ENCODE measurements around the gene DGKZ. TPM values are rescaled to one million over a fixed set of nuclear protein-coding genes. Genes with fewer than 3 reads are reported as not detected.

Gene DGKZ
- total and polyA plus RNA-seq, 2 experiments from 2014 or later, result 45.1 to 170 TPM

DNA sequence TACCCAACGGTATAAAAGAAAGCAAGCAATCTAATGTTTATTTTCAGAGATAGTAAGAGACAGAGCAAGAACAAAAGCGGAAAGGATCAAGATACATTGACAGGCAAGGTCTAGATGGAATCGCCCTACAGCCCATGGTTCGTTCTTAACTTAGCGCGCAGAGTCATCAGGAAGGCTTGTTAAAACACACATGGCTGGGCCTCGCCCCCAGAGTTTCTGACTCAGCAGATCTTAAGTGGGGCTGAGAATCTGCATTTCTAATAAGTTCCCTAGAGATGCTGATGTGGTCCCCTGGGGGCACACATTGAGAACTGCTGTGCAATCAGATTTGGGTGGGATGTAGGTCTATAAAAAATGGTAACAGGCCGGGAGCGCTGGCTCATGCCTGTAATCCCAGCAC, 80.1 kb downstream of the DGKZ start:
- TF ChIP-seq, protein P1, sequence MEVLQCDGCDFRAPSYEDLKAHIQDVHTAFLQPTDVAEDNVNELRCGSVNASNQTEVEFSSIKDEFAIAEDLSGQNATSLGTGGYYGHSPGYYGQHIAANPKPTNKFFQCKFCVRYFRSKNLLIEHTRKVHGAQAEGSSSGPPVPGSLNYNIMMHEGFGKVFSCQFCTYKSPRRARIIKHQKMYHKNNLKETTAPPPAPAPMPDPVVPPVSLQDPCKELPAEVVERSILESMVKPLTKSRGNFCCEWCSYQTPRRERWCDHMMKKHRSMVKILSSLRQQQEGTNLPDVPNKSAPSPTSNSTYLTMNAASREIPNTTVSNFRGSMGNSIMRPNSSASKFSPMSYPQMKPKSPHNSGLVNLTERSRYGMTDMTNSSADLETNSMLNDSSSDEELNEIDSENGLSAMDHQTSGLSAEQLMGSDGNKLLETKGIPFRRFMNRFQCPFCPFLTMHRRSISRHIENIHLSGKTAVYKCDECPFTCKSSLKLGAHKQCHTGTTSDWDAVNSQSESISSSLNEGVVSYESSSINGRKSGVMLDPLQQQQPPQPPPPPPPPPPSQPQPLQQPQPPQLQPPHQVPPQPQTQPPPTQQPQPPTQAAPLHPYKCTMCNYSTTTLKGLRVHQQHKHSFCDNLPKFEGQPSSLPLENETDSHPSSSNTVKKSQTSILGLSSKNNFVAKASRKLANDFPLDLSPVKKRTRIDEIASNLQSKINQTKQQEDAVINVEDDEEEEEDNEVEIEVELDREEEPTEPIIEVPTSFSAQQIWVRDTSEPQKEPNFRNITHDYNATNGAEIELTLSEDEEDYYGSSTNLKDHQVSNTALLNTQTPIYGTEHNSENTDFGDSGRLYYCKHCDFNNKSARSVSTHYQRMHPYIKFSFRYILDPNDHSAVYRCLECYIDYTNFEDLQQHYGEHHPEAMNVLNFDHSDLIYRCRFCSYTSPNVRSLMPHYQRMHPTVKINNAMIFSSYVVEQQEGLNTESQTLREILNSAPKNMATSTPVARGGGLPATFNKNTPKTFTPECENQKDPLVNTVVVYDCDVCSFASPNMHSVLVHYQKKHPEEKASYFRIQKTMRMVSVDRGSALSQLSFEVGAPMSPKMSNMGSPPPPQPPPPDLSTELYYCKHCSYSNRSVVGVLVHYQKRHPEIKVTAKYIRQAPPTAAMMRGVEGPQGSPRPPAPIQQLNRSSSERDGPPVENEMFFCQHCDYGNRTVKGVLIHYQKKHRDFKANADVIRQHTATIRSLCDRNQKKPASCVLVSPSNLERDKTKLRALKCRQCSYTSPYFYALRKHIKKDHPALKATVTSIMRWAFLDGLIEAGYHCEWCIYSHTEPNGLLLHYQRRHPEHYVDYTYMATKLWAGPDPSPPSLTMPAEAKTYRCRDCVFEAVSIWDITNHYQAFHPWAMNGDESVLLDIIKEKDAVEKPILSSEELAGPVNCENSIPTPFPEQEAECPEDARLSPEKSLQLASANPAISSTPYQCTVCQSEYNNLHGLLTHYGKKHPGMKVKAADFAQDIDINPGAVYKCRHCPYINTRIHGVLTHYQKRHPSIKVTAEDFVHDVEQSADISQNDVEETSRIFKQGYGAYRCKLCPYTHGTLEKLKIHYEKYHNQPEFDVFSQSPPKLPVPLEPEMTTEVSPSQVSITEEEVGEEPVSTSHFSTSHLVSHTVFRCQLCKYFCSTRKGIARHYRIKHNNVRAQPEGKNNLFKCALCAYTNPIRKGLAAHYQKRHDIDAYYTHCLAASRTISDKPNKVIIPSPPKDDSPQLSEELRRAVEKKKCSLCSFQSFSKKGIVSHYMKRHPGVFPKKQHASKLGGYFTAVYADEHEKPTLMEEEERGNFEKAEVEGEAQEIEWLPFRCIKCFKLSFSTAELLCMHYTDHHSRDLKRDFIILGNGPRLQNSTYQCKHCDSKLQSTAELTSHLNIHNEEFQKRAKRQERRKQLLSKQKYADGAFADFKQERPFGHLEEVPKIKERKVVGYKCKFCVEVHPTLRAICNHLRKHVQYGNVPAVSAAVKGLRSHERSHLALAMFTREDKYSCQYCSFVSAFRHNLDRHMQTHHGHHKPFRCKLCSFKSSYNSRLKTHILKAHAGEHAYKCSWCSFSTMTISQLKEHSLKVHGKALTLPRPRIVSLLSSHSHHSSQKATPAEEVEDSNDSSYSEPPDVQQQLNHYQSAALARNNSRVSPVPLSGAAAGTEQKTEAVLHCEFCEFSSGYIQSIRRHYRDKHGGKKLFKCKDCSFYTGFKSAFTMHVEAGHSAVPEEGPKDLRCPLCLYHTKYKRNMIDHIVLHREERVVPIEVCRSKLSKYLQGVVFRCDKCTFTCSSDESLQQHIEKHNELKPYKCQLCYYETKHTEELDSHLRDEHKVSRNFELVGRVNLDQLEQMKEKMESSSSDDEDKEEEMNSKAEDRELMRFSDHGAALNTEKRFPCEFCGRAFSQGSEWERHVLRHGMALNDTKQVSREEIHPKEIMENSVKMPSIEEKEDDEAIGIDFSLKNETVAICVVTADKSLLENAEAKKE (CRISPR knock-in tag; IDR thresholded peaks at IDR 0.05), result no peak
- TF ChIP-seq NANOG (IDR thresholded peaks at IDR 0.05; ENCODE audit: borderline replicate concordance), result no peak; the same call in 1 of the 2 replicates
- TF ChIP-seq STAT1 (IDR thresholded peaks at IDR 0.05; ENCODE audit: unreplicated experiment), result no peak
- TF ChIP-seq, protein P2, sequence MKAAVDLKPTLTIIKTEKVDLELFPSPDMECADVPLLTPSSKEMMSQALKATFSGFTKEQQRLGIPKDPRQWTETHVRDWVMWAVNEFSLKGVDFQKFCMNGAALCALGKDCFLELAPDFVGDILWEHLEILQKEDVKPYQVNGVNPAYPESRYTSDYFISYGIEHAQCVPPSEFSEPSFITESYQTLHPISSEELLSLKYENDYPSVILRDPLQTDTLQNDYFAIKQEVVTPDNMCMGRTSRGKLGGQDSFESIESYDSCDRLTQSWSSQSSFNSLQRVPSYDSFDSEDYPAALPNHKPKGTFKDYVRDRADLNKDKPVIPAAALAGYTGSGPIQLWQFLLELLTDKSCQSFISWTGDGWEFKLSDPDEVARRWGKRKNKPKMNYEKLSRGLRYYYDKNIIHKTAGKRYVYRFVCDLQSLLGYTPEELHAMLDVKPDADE (IDR thresholded peaks at IDR 0.05), result no peak
- no peak for TF ChIP-seq EZH2phosphoT487 (IDR thresholded peaks at IDR 0.05; ENCODE audit: unreplicated experiment)
- TF ChIP-seq JUNB (IDR thresholded peaks at IDR 0.05; ENCODE audit: unreplicated experiment), result no peak
- TF ChIP-seq EZH2 (IDR thresholded peaks at IDR 0.05; ENCODE audit: low read depth, unreplicated experiment), result no peak
- TF ChIP-seq, protein P3, sequence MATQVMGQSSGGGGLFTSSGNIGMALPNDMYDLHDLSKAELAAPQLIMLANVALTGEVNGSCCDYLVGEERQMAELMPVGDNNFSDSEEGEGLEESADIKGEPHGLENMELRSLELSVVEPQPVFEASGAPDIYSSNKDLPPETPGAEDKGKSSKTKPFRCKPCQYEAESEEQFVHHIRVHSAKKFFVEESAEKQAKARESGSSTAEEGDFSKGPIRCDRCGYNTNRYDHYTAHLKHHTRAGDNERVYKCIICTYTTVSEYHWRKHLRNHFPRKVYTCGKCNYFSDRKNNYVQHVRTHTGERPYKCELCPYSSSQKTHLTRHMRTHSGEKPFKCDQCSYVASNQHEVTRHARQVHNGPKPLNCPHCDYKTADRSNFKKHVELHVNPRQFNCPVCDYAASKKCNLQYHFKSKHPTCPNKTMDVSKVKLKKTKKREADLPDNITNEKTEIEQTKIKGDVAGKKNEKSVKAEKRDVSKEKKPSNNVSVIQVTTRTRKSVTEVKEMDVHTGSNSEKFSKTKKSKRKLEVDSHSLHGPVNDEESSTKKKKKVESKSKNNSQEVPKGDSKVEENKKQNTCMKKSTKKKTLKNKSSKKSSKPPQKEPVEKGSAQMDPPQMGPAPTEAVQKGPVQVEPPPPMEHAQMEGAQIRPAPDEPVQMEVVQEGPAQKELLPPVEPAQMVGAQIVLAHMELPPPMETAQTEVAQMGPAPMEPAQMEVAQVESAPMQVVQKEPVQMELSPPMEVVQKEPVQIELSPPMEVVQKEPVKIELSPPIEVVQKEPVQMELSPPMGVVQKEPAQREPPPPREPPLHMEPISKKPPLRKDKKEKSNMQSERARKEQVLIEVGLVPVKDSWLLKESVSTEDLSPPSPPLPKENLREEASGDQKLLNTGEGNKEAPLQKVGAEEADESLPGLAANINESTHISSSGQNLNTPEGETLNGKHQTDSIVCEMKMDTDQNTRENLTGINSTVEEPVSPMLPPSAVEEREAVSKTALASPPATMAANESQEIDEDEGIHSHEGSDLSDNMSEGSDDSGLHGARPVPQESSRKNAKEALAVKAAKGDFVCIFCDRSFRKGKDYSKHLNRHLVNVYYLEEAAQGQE (IDR thresholded peaks at IDR 0.05; ENCODE audit: unreplicated experiment), result no peak
- TF ChIP-seq ZNF114 (CRISPR knock-in tag; IDR thresholded peaks at IDR 0.05), result no peak
- no peak for TF ChIP-seq ZNF331 (CRISPR knock-in tag; IDR thresholded peaks at IDR 0.05; ENCODE audit: low read depth)
- TF ChIP-seq CREB1 (CRISPR knock-in tag; IDR thresholded peaks at IDR 0.05; ENCODE audit: low read depth), result no peak
- no peak for TF ChIP-seq POLR2AphosphoS5 (IDR thresholded peaks at IDR 0.05; ENCODE audit: low read depth)
- TF ChIP-seq, protein P4, sequence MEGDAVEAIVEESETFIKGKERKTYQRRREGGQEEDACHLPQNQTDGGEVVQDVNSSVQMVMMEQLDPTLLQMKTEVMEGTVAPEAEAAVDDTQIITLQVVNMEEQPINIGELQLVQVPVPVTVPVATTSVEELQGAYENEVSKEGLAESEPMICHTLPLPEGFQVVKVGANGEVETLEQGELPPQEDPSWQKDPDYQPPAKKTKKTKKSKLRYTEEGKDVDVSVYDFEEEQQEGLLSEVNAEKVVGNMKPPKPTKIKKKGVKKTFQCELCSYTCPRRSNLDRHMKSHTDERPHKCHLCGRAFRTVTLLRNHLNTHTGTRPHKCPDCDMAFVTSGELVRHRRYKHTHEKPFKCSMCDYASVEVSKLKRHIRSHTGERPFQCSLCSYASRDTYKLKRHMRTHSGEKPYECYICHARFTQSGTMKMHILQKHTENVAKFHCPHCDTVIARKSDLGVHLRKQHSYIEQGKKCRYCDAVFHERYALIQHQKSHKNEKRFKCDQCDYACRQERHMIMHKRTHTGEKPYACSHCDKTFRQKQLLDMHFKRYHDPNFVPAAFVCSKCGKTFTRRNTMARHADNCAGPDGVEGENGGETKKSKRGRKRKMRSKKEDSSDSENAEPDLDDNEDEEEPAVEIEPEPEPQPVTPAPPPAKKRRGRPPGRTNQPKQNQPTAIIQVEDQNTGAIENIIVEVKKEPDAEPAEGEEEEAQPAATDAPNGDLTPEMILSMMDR (conservative IDR thresholded peaks at IDR 0.05; ENCODE audit: low read depth in 2 of 2), result no peak
- peaks cover 12% of the 10 kb centered on the region for H3K36me3 Mint-ChIP-seq (ENCODE audit: low read depth)

More for the DNA sequence above, 80.1 kb downstream of the DGKZ start:
- Histone ChIP-seq H3K4me1 (ENCODE audit: insufficient read depth) (peaks cover 15% of the 10 kb centered on the region), H3K79me2 (replicated peaks; ENCODE audit: insufficient read depth) (no peaks in the 10 kb centered on the region), H3K36me3 (ENCODE audit: insufficient read depth) (peaks cover 3% of the 10 kb centered on the region; the same call in 1 of the 2 replicates), H2AFZ (no peak overlapping the region), H3F3A (replicated peaks; ENCODE audit: low read depth) (peaks cover 4% of the 10 kb centered on the region; the same call in 1 of the 2 replicates), H4K20me1 (replicated peaks; ENCODE audit: insufficient read depth) (no peaks in the 10 kb centered on the region; the same call in 1 of the 2 replicates), H3K9me2 (ENCODE audit: insufficient read depth) (no peaks in the 10 kb centered on the region; the same call in 1 of the 2 replicates), H3K4me3 (no peak overlapping the region), H3K27me3 (ENCODE audit: insufficient read depth) (no peaks in the 10 kb centered on the region), H3K4me2 (peak overlapping the region; percentile 11; the same call in 1 of the 2 replicates), H3K27ac (ENCODE audit: low read depth) (peak overlapping the region; percentile 15)
- Mint-ChIP-seq H3K4me1 (peaks cover 37% of the 10 kb centered on the region), H3K27me3 (ENCODE audit: insufficient read depth, low read depth, poor library complexity) (peaks cover 2% of the 10 kb centered on the region), H3K9me3 (no peaks in the 10 kb centered on the region; the same call in 2 of the 3 replicates), H3K27ac (peak overlapping the region; percentile 92), H3K4me3 (no peak overlapping the region)
- ATAC-seq, result peak; percentile 81
- DNase-seq (ENCODE audit: low spot score), result peak; percentile 65

All from GM23338 (cell line).